ENCODE measurements around the gene RPS2.

- TF ChIP-seq TEAD4 (CRISPR knock-in tag; IDR thresholded peaks at IDR 0.05) = no peak
- TF ChIP-seq, protein P1, sequence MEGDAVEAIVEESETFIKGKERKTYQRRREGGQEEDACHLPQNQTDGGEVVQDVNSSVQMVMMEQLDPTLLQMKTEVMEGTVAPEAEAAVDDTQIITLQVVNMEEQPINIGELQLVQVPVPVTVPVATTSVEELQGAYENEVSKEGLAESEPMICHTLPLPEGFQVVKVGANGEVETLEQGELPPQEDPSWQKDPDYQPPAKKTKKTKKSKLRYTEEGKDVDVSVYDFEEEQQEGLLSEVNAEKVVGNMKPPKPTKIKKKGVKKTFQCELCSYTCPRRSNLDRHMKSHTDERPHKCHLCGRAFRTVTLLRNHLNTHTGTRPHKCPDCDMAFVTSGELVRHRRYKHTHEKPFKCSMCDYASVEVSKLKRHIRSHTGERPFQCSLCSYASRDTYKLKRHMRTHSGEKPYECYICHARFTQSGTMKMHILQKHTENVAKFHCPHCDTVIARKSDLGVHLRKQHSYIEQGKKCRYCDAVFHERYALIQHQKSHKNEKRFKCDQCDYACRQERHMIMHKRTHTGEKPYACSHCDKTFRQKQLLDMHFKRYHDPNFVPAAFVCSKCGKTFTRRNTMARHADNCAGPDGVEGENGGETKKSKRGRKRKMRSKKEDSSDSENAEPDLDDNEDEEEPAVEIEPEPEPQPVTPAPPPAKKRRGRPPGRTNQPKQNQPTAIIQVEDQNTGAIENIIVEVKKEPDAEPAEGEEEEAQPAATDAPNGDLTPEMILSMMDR (IDR thresholded peaks at IDR 0.05) = no peak
Observed at GRCh38 chr16:1983544-1984346, 19.1 kb upstream of the RPS2 start, which contains the start of gene GFER.
